ENCODE results near the gene VDR.

DNA sequence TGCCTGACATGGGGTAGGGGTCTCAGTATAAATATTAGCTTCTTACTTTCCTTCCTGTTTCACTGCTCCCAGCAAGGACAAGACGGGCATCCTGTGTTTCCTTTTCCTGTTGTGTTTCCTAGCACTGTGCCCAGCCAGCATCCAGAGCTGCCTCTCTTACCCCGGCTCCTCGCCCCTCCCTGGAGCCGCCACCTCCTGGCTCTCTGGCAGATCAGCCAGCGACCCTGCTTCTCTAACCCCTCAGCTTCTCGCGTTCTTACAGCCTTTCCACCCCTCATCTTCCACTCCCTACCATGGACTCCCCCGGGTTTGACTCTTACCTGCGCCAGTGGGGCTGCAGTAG lies 102.9 kb downstream of the VDR start:
- TF ChIP-seq ZNF274 (IDR thresholded peaks at IDR 0.05; ENCODE audit: low read depth, low read length), result no peak
- TF ChIP-seq YY1 (IDR thresholded peaks at IDR 0.05; ENCODE audit: insufficient read depth, insufficient read length), result no peak
- no peak for TF ChIP-seq SUZ12 (IDR thresholded peaks at IDR 0.05; ENCODE audit: extremely low read depth, insufficient read depth, insufficient read length)

Data from NT2/D1 (cell line).